NCI-H524 treated with DMSO at 0.1 percent for 48 hours (cell line): Measurements from ENCODE around the gene TTC31.
"Not testable (repeated sequence)": the region's sequence is repeated elsewhere in the genome, so short reads cannot be mapped to it uniquely, and the experiment has no call there.

Source experiments
- DNase-seq: peaks from one replicate; lab custom pipeline; 2025; lab: John Stamatoyannopoulos, UW

TTC31 gene

DNA sequence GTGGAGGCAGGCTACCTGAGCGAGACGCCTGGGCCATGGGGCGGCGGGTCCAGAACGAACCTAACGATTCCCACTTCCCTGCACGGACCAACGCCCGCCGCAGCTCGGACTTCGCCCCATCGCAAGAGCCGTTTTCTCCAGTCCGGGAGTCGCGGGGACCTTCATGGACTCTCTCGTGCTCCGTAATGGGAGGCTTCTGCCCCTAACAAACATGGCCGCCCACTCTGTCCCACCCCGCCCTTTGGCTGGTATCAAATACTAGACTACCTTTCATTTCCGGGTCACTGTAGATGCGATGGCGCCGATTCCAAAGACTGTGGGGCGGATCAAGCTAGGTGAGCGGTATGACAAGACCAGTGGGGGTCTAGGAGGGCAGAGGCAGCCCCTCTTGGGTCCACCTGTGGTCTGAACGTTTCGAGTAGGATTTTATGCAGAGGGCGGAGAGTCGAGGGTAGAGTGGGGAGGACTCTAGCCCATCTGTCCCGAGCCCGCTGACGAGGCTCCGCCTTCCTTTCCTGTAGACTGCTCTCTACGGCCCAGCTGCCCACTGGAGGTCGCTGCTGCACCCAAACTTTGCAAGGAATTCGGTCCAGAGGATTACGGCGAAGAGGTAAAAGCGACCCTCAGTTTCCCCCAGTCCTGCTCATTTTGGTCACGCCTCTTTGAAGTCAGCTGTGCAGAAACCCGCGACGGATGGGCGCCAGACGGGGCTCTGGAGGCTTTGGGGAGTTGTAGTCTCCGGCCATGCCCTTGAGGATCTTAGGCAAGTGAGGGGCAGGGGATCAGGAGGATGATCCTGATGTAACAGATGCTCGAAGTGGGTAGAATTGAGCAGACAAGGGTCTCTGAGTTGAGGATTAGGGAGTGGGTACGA, at the start of gene TTC31, which contains the start of gene CCDC142:
Gene TTC31, plus strand, starts transcription at position 281 of the 874 bp plus-strand sequence. Its CDS starts 15 bp downstream, at position 296.
Gene CCDC142, minus strand, starts transcription at position 198 of the 874 bp plus-strand sequence. Its CDS starts 161 bp downstream, at position 37.
- DNase-seq = peak; percentile 85

DNA sequence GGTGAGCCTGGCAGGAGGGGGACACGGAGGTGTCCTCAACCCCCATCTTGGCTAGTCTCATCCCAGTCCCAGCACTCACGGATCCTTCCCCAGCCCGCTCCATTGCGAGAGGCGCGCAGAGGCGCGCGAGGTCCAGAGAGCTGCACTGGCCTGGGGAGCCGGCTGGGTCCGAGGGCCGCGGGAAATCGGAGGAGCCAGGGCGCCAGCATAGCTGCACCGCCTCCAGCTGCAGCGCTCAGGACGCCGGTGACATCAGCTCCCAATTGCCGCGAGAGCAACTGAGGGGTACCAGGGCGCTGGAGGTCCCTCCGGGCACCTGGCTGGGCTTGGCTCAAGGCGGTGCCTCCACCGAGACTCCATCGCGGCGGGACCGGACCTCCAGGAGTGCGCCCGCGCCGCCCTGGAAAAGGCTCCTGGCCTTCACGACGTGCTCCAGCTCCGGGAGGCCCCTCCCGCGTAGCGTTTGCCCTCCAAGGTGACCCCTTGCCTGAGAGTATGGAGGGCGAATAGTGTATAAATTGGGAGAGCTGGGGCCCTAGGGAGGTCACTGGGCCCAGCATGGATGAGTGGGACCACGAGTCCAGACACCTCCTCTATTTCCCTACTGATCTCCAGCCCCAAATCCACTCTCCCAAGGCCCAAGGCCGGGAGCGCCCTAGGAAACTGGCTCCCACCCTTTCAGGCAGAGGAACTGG, 46.6 kb upstream of the TTC31 start:
- no peak for DNase-seq

DNA sequence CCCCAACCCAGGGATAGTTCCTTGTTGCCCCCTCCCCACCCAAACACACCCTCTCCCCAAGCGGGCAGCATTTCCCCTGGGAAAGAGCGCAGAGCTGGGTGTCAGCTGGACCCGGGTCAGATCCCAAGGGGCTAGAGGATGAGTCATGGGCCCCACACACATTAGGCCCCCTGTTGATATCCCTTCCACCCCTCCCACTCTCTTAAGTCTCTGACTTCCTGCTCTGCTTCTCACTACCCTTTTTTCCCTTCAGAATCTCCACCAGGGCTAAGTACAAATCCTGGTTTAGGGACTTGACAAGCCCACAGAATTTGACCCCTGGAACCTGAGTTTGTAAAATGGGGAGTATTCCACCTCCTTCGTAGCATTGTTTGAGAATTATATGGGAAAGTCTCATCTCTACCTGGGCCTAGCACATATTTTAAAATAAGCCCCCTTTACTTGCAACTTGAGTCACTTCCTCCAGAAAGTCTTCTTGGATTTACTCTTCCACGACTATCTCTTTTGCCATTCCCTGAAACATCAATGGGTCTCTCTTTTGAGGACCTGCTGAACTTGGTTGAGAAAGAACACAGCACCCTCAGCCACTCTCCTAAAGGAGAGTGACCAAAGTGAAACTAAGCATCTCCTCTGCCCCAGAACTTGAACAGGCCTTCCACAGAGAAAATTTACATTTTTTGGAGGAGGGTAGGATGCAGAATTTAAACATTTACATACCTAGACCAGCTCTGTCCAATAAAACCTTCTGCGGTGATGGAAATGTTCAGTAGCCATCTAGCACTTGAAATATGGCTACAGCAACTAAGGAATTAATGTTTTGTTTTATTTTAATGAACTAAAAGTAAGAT, 45.8 kb upstream of the TTC31 start:
- DNase-seq = no peak

- DNase-seq = no peak
Observed at GRCh38 chr2:74438248-74438647, 44.6 kb upstream of the TTC31 start.

GRCh38 chr2:74439373-74439772, 43.5 kb upstream of the TTC31 start:
- DNase-seq = peak; percentile 76

GRCh38 chr2:74439803-74440377, 43.0 kb upstream of the TTC31 start:
- no peak for DNase-seq

GRCh38 chr2:74440378-74441169, 42.3 kb upstream of the TTC31 start:
- DNase-seq = peak; percentile 47

DNA sequence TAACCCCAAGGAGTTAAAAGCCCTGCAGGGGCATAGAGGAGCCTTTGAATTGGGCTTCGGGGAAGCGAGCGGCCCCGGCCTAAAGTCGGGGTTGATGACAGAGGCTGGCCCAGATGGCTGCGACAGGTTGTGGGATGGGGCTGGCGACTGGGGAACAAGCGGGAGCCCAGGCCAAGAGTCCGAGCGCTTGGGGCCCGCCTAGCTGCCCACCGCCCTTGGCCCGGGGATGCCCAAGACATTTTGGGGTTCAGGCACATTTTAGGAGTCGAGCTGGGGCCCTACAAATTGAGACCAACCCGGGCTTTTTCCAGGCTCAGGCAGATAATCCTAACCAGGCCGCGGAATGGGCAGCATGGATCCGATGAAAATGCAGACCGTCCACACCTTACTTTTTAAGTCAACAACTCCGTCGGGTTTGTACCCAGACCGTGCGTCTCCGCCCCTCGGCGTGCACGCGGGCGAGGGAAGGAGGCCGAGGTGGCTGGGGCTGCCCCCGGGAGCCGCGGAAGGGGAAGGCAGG, 41.7 kb upstream of the TTC31 start:
- no peak for DNase-seq

DNA sequence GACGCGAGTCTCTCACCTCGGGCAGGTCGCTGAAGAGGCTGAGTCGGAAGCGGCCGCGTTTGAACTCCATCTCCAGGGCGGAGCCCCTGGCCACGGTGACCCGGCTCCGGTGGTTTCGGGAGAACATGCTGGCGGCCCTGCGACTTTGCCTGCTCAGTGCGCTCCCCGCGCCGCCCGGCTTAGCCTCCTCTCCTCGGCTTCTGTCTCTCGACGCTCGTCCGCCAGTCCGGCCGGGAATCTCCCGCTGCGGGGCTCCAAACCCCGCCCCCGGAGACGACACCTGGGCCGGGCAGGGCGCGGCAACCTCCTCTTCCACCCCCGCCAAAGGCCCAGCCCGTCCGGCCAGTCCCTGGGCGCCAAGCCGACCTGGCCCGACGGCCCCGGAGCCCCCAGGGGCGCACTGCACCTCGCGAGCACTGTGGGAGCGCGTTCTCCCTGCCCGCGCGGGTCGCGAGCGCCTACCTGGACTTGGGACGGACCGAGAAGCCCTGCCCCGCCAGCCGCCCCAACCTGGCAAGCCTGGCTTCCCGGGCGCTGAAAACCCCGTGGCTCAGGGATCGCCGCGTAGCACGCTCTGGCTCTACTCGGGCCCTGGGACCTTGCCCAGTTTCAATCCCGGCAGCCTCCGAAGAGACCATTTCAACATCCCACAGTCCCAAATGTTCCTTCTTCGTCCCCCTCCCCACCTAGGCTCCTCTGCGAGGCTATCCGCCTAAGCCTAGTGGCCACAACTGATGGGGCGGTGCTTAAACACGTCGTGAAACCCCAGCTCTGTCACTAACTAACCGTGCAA, 41.0 kb upstream of the TTC31 start, which contains the start of gene RTKN:
Gene RTKN, minus strand, starts transcription at position 248 of the 793 bp plus-strand sequence. Its CDS starts 121 bp downstream, at position 127.
- DNase-seq = no peak

GRCh38 chr2:74442483-74443297, 40.2 kb upstream of the TTC31 start:
- not testable (repeated sequence) for DNase-seq

GRCh38 chr2:74444498-74445318, 38.2 kb upstream of the TTC31 start:
- DNase-seq = no peak

- no peak for DNase-seq
Observed at GRCh38 chr2:74447230-74447999, 35.5 kb upstream of the TTC31 start.

GRCh38 chr2:74448771-74449170, 34.1 kb upstream of the TTC31 start:
- no peak for DNase-seq

DNA sequence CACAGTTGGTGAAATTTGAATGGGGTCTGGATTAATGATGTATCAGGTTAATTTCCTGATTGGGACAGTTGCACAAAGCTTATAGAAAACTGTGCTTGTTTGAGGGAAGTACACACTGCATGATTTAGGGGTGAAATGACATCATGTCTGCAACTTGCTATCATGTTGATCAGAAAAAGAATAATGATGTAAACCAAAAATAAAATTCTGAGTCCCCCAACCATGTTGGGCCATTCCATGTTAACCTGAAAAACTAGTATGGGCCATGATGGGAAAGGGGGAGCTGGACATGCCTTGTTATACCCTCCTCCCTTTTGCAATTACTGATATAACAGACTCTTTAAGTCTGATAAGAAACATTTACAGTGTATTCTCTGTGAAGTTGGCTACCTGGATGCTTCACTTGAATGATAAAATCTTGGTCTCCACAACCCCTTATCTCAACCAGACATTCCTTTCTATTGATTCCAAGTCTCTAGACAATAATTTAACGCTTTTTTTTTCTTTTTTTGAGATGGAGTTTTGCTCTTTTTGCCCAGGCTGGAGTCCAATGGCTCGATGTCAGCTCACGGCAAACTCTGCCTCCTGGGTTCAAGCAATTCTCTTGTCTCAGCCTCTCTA, 32.2 kb upstream of the TTC31 start:
- no peak for DNase-seq

GRCh38 chr2:74454654-74455511, 28.0 kb upstream of the TTC31 start, which contains the start of gene INO80B:
TSS of gene INO80B (plus strand) at chr2:74455087. CDS start at chr2:74455117, 30 bp downstream.
- DNase-seq = peak; percentile 86

- no peak for DNase-seq
Observed at GRCh38 chr2:74457129-74457548, 25.7 kb upstream of the TTC31 start.
